ENCODE data around the gene ZNF784.

The ZNF784 gene

GRCh38 chr19:55651236-55651635 lies 26.9 kb upstream of the ZNF784 start:
- Histone ChIP-seq H3K36me3 (replicated peaks) (no peaks in the 10 kb centered on the region), H3K27ac (no peak overlapping the region), H3K4me3 (ENCODE audit: low read depth, low read length) (no peak overlapping the region), H3K27me3 (replicated peaks) (no peaks in the 10 kb centered on the region)
- no peak for DNase-seq
- TF ChIP-seq, protein P1, sequence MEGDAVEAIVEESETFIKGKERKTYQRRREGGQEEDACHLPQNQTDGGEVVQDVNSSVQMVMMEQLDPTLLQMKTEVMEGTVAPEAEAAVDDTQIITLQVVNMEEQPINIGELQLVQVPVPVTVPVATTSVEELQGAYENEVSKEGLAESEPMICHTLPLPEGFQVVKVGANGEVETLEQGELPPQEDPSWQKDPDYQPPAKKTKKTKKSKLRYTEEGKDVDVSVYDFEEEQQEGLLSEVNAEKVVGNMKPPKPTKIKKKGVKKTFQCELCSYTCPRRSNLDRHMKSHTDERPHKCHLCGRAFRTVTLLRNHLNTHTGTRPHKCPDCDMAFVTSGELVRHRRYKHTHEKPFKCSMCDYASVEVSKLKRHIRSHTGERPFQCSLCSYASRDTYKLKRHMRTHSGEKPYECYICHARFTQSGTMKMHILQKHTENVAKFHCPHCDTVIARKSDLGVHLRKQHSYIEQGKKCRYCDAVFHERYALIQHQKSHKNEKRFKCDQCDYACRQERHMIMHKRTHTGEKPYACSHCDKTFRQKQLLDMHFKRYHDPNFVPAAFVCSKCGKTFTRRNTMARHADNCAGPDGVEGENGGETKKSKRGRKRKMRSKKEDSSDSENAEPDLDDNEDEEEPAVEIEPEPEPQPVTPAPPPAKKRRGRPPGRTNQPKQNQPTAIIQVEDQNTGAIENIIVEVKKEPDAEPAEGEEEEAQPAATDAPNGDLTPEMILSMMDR (IDR thresholded peaks at IDR 0.05; ENCODE audit: low read depth, low read length, missing control alignments), result no peak
- in situ Hi-C loops (cut with HindIII; ENCODE audit: low pct_ligation_motif_present, low sequenced_read_pairs), result no loop called here

GRCh38 chr19:55650602-55651230 lies 26.4 kb upstream of the ZNF784 start:
- no peak overlapping the region for H3K27ac ChIP-seq
- H3K36me3 ChIP-seq (replicated peaks), result no peaks in the 10 kb centered on the region
- H3K27me3 ChIP-seq (replicated peaks), result no peaks in the 10 kb centered on the region
- DNase-seq, result no peak
- H3K4me3 ChIP-seq (ENCODE audit: low read depth, low read length), result no peak overlapping the region
- TF ChIP-seq, protein P1 (IDR thresholded peaks at IDR 0.05; ENCODE audit: low read depth, low read length, missing control alignments), result no peak
- in situ Hi-C loops (cut with HindIII; ENCODE audit: low pct_ligation_motif_present, low sequenced_read_pairs), result no loop called here

DNA sequence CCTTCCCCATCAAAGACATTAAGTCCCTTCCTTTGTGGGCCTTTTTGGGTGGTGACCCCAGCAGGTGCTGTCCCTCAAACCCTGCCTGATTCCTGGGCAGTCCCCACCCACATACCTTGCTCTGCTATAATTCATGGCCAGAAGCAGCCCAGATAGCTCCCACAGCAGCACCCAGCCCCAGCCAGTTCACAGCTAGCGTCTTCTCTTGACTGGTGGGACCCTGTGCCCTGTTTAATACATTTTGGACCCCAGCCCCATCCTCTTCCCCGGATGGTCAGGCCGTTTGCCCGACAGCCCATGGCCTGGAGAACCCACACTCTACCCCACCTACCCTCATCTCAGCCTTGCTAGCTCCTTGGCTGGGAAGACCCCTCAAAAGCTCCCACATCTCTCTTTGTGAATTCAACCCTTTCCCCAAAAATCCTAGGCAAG lies 25.8 kb upstream of the ZNF784 start:
- H3K4me3 ChIP-seq (ENCODE audit: low read depth, low read length), result no peak overlapping the region
- in situ Hi-C loops (cut with HindIII; ENCODE audit: low pct_ligation_motif_present, low sequenced_read_pairs), result no loop called here
- H3K27ac ChIP-seq, result no peak overlapping the region
- H3K27me3 ChIP-seq (replicated peaks), result no peaks in the 10 kb centered on the region
- DNase-seq, result no peak
- H3K36me3 ChIP-seq (replicated peaks), result peaks cover 4% of the 10 kb centered on the region
- TF ChIP-seq, protein P1 (IDR thresholded peaks at IDR 0.05; ENCODE audit: low read depth, low read length, missing control alignments), result no peak

DNA sequence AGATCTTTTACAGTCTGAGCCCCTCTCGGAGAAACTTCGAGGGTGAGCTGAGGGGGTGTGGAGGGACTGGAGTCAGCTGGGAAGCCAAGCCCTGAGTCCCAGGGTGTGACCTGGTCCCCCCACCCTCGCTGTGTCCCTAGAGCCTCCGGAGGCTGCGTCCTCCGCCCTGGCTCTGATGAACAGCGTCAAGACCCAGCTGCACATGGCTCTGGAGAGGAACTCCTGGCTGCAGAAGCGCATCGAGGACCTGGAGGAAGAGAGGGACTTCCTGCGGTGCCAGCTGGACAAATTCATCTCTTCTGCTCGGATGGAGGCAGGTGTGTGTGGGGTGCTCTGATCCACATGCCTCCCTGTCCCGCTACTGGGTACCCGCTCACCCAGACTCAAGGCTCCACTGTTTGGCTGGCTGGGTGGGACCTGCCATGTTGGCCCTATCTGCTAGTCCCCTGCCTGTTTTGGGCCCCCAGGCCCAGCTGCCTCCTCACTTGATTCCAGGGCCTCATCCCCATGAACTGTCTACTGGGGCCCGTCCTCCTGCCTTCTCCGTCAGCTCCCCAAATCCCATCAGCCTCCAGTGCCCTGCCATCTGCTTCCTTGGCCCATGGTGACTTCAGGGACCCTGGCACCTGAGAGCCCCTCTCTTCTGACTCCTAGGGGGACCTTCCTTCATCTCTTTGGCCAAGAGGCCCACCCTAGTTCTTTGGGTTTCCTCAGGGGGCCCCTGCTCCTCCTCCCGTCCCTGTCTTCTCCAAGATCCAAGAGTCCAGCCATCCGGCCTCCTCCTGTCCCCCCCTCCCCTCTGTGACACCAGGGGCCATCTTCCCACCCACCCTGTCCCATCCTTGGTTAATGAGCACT lies 25.1 kb upstream of the ZNF784 start:
- H3K27ac ChIP-seq, result no peak overlapping the region
- in situ Hi-C loops (cut with HindIII; ENCODE audit: low pct_ligation_motif_present, low sequenced_read_pairs), result no loop called here
- H3K27me3 ChIP-seq (replicated peaks), result no peaks in the 10 kb centered on the region
- peaks cover 8% of the 10 kb centered on the region for H3K36me3 ChIP-seq (replicated peaks)
- no peak for DNase-seq
- TF ChIP-seq, protein P1 (IDR thresholded peaks at IDR 0.05; ENCODE audit: low read depth, low read length, missing control alignments), result no peak
- no peak overlapping the region for H3K4me3 ChIP-seq (ENCODE audit: low read depth, low read length)

GRCh38 chr19:55648585-55649267 lies 24.4 kb upstream of the ZNF784 start:
- H3K4me3 ChIP-seq (ENCODE audit: low read depth, low read length), result peak overlapping the region; percentile 70
- H3K27me3 ChIP-seq (replicated peaks), result no peaks in the 10 kb centered on the region
- peaks cover 8% of the 10 kb centered on the region for H3K36me3 ChIP-seq (replicated peaks)
- in situ Hi-C loops (cut with HindIII; ENCODE audit: low pct_ligation_motif_present, low sequenced_read_pairs), result no loop called here
- H3K27ac ChIP-seq, result no peak overlapping the region
- no peak for DNase-seq
- TF ChIP-seq, protein P1 (IDR thresholded peaks at IDR 0.05; ENCODE audit: low read depth, low read length, missing control alignments), result no peak

Data from brain microvascular endothelial cell (primary cell).